Osteocyte (in vitro differentiated cells): Measurements from ENCODE around the gene FSTL4. TPM values are rescaled to one million over a fixed set of nuclear protein-coding genes. Genes with fewer than 3 reads are reported as not detected.

Experiments used
- DNase-seq: peaks from one replicate; pipeline ENCODE4 v3.0.0; 2021; ENCODE audit warnings: mixed read lengths; ENCODE audit not compliant: unreplicated experiment; ENCODE audit errors: extremely low spot score
- H3K27ac Mint-ChIP-seq: one replicate; pipeline ENCODE4 v1.8.0; 2021; ENCODE audit warnings: mild to moderate bottlenecking, mixed read lengths; ENCODE audit not compliant: unreplicated experiment
- H3K27me3 Mint-ChIP-seq: one replicate; pipeline ENCODE4 v1.8.0; 2021; ENCODE audit warnings: mixed read lengths; ENCODE audit not compliant: unreplicated experiment
- H3K36me3 Mint-ChIP-seq: one replicate; pipeline ENCODE4 v1.8.0; 2021; ENCODE audit warnings: mixed read lengths; ENCODE audit not compliant: unreplicated experiment
- H3K4me1 Mint-ChIP-seq: one replicate; pipeline ENCODE4 v1.8.0; 2021; ENCODE audit warnings: mixed read lengths; ENCODE audit not compliant: unreplicated experiment
- H3K4me3 Mint-ChIP-seq: one replicate; pipeline ENCODE4 v1.8.0; 2021; ENCODE audit warnings: mild to moderate bottlenecking, moderate library complexity, mixed read lengths; ENCODE audit not compliant: unreplicated experiment
- H3K9me3 Mint-ChIP-seq: one replicate; pipeline ENCODE4 v1.8.0; 2021; ENCODE audit warnings: mixed read lengths; ENCODE audit not compliant: unreplicated experiment
- total RNA-seq: library from RNA; stranded (reverse); gene quantifications from 2 replicates; pipeline ENCODE4 v1.2.1, GENCODE V29; 2021
- TF ChIP-seq, protein P1 (sequence below): fragments of 200-600 bp; sonication (generic); IDR thresholded peaks from 2 replicates; pipeline ENCODE4 v1.5.0; 2021; ENCODE audit warnings: antibody characterized with exemption, mild to moderate bottlenecking, moderate library complexity

Gene FSTL4
- total RNA-seq, 1 donor from 2014 or later = not detected

DNA sequence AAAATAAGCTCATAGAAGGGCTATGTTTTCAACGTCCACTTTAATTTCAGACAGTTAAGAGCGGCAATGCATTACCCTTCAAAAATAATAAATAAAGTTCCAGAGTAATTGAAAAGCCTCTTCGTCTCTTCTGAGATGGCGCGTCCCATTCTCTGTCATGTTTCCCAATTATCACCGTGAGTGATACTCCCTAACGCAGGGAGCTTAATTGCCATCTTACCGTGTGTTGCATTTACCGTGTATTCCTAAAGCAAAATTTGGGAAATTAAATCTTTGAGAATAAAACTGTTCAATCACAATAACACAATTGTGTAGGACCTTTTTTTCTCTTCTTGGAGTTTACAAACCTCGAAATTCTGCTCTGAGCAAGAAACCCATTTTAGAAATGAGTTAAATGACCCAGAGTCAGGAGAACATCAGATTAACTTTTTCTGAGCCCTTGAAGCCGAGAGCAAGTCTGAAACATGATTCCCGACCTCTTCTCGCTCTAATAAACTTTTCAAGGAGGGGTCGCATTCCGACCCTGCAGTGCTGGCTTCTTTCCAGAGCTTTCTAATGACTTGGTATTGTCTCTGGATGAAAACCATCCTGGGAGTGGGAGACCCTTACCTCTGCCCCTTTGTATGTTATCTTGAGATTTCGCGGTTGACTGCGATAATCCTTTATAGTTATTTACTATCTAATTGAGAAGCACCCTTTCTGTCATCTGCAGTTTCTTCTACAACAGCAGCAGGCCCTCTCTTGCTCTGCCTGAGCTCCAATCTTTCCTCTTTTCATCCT, 251.5 kb downstream of the FSTL4 start:
- no peak overlapping the region for H3K4me3 Mint-ChIP-seq
- no peaks in the 10 kb centered on the region for H3K4me1 Mint-ChIP-seq
- no peak overlapping the region for H3K27ac Mint-ChIP-seq
- peak; percentile 21 for DNase-seq
- peaks cover 45% of the 10 kb centered on the region for H3K27me3 Mint-ChIP-seq
- TF ChIP-seq, protein P1, sequence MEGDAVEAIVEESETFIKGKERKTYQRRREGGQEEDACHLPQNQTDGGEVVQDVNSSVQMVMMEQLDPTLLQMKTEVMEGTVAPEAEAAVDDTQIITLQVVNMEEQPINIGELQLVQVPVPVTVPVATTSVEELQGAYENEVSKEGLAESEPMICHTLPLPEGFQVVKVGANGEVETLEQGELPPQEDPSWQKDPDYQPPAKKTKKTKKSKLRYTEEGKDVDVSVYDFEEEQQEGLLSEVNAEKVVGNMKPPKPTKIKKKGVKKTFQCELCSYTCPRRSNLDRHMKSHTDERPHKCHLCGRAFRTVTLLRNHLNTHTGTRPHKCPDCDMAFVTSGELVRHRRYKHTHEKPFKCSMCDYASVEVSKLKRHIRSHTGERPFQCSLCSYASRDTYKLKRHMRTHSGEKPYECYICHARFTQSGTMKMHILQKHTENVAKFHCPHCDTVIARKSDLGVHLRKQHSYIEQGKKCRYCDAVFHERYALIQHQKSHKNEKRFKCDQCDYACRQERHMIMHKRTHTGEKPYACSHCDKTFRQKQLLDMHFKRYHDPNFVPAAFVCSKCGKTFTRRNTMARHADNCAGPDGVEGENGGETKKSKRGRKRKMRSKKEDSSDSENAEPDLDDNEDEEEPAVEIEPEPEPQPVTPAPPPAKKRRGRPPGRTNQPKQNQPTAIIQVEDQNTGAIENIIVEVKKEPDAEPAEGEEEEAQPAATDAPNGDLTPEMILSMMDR = no peak
- H3K36me3 Mint-ChIP-seq = no peaks in the 10 kb centered on the region
- no peaks in the 10 kb centered on the region for H3K9me3 Mint-ChIP-seq

DNA sequence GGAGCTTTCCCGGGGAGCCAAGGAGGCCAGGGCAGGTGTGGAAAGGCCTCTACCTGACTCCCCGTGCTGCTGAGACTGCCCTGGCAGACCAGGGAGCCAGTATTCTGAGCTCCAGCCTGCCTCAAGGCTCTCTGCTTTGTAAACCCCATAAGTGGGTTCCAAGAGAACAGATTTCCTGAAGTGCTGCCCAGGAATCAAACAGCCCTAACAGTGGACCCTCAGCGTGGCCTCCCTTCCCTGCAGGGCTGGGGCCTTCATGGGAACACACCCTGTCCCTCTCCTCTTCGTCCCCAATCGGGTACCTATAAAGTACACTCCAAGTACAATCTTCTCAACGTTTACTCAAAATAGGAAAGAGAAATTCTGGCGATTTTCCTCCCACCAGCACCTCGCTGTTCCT, 252.5 kb downstream of the FSTL4 start:
- Mint-ChIP-seq H3K9me3 (no peaks in the 10 kb centered on the region), H3K4me1 (no peaks in the 10 kb centered on the region), H3K27me3 (peaks cover 44% of the 10 kb centered on the region), H3K27ac (no peak overlapping the region), H3K36me3 (no peaks in the 10 kb centered on the region), H3K4me3 (no peak overlapping the region)
- TF ChIP-seq, protein P1 = no peak
- peak; percentile 66 for DNase-seq

DNA sequence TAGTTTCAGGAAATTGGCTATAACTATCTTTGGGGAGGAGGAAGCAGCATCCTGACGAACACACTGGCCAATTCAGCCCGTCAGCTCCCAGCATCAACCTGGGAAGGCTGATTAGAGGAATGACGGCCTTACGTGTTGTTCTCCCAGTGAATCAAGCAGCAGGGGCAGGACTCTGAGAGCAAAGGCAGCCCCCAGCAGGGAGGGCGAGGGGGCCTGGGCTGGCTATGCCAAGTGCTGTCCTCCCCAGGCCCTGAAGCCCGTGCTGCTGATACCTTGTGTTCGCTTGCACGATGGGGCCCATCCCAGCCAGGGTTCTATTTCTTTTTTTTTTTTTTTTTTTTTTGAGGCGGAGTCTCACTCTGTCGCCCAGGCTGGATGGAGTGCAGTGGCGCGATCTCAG, 254.1 kb downstream of the FSTL4 start:
- H3K4me3 Mint-ChIP-seq = no peak overlapping the region
- peaks cover 3% of the 10 kb centered on the region for H3K4me1 Mint-ChIP-seq
- DNase-seq = peak; percentile 53
- no peaks in the 10 kb centered on the region for H3K36me3 Mint-ChIP-seq
- no peaks in the 10 kb centered on the region for H3K9me3 Mint-ChIP-seq
- TF ChIP-seq, protein P1 = no peak
- peaks cover 30% of the 10 kb centered on the region for H3K27me3 Mint-ChIP-seq
- H3K27ac Mint-ChIP-seq = no peak overlapping the region

DNA sequence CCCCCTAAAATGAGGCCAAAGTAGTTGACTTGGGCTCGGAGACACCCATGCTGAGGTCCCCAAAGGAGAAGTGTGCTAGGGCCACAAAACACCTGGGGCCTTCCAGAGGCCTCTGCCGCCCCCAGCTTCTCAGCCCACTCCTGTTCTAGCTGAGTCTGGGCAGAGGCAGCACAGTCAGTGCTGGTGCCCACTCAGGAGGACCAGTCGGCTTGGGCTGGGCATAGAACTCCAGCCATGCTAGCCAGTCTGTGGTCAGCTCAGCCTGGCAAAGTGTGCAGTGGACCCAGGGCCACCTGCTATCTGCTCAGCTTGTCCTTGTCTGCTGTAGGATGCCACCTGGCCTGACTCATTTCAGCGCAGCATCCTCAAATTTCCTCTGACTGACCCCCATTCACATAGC, 254.6 kb downstream of the FSTL4 start:
- peak; percentile 76 for DNase-seq
- H3K4me1 Mint-ChIP-seq = peaks cover 4% of the 10 kb centered on the region
- TF ChIP-seq, protein P1 = no peak
- no peaks in the 10 kb centered on the region for H3K36me3 Mint-ChIP-seq
- H3K27me3 Mint-ChIP-seq = peaks cover 29% of the 10 kb centered on the region
- no peak overlapping the region for H3K27ac Mint-ChIP-seq
- H3K9me3 Mint-ChIP-seq = no peaks in the 10 kb centered on the region
- H3K4me3 Mint-ChIP-seq = no peak overlapping the region

DNA sequence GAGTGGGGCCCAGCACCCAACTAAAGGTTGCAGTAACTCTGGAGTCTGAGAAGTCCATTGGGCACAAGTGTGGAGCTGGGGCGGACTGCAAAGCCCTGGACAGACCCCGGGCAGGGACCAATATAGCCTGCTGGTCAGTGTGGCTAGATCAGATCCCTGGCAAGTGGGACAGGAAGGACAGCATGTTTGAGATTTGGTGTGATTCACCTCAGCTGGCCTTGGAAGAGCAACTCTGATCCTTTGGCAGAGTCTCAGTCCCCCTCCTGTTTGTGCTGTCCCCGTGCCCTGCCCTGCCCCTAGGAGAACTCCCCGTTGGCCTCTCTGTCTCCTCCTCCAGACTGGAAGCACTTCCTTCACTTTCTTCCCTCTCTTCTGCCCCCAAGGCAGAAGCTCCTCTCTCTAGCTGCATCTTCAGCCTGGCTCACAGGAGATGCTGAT, 255.3 kb downstream of the FSTL4 start:
- no peaks in the 10 kb centered on the region for H3K9me3 Mint-ChIP-seq
- H3K27me3 Mint-ChIP-seq = peaks cover 29% of the 10 kb centered on the region
- H3K4me1 Mint-ChIP-seq = peaks cover 4% of the 10 kb centered on the region

More for the DNA sequence above, 255.3 kb downstream of the FSTL4 start:
- no peak overlapping the region for H3K27ac Mint-ChIP-seq
- DNase-seq = peak; percentile 69
- H3K4me3 Mint-ChIP-seq = no peak overlapping the region
- H3K36me3 Mint-ChIP-seq = no peaks in the 10 kb centered on the region
- TF ChIP-seq, protein P1 = no peak
